Immature natural killer cell (primary cell): Measurements from ENCODE around the gene NFKBIE. TPM values are rescaled to one million over a fixed set of nuclear protein-coding genes. Genes with fewer than 3 reads are reported as not detected.

Source experiments
- DNase-seq, 3 donors: peaks; one replicate each; pipeline ENCODE4 v3.0.0; 2022; ENCODE audit warnings: mixed read lengths in 1 of 3
- H3K27ac Mint-ChIP-seq, 6 donors: one replicate each; pipeline ENCODE4 v1.8.0; 2020; ENCODE audit warnings: mixed read lengths in 6 of 6, mild to moderate bottlenecking in 5 of 6, inconsistent platforms in 4 of 6, moderate library complexity in 3 of 6
- H3K27me3 Mint-ChIP-seq, 3 donors: one replicate each; pipeline ENCODE4 v1.8.0; 2020 to 2021; ENCODE audit warnings: low read depth in 3 of 3, mild to moderate bottlenecking in 3 of 3, mixed read lengths in 3 of 3, moderate library complexity in 3 of 3, inconsistent platforms in 1 of 3
- H3K36me3 Mint-ChIP-seq, 3 donors: one replicate each; pipeline ENCODE4 v1.8.0; 2020; ENCODE audit warnings: mixed read lengths in 3 of 3, inconsistent platforms in 2 of 3, mild to moderate bottlenecking in 2 of 3
- H3K4me1 Mint-ChIP-seq, 2 donors: one replicate each; pipeline ENCODE4 v1.8.0; 2020; ENCODE audit warnings: inconsistent platforms in 2 of 2, mild to moderate bottlenecking in 2 of 2, mixed read lengths in 2 of 2, moderate library complexity in 1 of 2
- H3K4me3 Mint-ChIP-seq, 5 donors: one replicate each; pipeline ENCODE4 v1.8.0; 2020; ENCODE audit warnings: mild to moderate bottlenecking in 5 of 5, mixed read lengths in 5 of 5, inconsistent platforms in 3 of 5, moderate library complexity in 3 of 5
- H3K9me3 Mint-ChIP-seq, 6 donors: one replicate each; pipeline ENCODE4 v1.8.0; 2020; ENCODE audit warnings: mild to moderate bottlenecking in 6 of 6, mixed read lengths in 6 of 6, inconsistent platforms in 4 of 6, moderate library complexity in 3 of 6
- polyA plus RNA-seq, 3 donors: library from polyadenylated mRNA; unstranded; fragments of 300-500 nt; fragmentation: Illumina TruSeq; gene quantifications; one replicate each; pipeline ENCODE4 v1.2.3, GENCODE V29; 2021

Gene NFKBIE
- polyA plus RNA-seq, 3 donors from 2014 or later = 3.8 to 8.4 (median 8.3) TPM

GRCh38 chr6:44256775-44257024, 8.7 kb downstream of the NFKBIE start:
- H3K27ac Mint-ChIP-seq = peak overlapping the region; percentile 62 to 93 (median 83)
- peaks cover 31 to 60% of the 10 kb centered on the region in 2 donors for H3K4me1 Mint-ChIP-seq
- peaks cover 23 to 32% (median 28%) of the 10 kb centered on the region in 3 donors for H3K36me3 Mint-ChIP-seq
- peaks cover 23 to 39% (median 25%) of the 10 kb centered on the region in 3 donors for H3K27me3 Mint-ChIP-seq
- peak overlapping the region; percentile 71 to 87 (median 84) for H3K4me3 Mint-ChIP-seq
- no peak for DNase-seq
- peaks cover 0 to 1% (median 0%) of the 10 kb centered on the region in 6 donors for H3K9me3 Mint-ChIP-seq

DNA sequence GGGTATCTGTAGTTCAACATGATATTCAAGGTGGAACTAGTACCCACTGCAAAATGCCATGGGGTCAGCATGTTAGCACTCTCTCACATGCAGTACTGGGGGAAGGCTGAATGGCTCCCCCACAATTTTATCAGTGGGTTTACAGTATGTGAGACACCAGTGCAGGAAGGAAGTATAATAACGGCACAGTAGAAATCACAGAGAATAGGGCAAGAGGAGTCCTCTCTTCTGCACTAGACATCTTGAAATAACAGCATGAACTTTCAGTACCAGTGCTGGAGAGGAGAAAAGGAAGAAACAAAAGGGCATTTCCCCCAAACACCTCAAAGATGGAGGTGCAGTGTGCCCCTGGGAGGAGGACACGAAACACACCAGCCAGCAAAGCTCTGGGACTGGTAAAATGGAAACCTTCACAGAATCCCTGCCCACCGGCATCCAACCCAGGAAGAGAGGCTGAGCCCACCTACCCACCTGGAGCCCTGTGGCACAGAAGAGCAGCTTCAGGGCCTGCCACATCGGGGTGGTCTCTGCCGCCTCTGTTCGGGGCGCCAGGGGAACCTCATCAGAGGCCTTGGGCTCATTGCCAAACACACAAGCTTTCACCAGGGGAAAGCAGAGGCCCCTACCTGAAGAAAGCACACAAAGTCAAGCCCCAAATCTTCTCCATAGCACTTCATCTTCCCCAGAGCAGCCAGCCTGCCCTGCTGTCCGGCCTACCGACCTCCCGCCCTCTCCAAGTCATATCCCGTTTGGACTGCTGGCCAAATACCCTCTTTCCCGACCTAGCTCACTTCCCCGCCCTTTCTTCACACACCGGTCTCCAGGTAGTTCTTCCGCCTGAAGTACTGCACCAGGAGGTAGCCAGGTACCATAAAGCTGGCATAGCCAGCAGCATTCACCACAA, 9.2 kb downstream of the NFKBIE start:
- Mint-ChIP-seq H3K27ac (peak overlapping the region; percentile 62 to 93 (median 83)), H3K36me3 (peaks cover 26 to 37% (median 29%) of the 10 kb centered on the region in 3 donors), H3K9me3 (peaks cover 0 to 1% (median 0%) of the 10 kb centered on the region in 6 donors), H3K27me3 (peaks cover 23 to 39% (median 25%) of the 10 kb centered on the region in 3 donors), H3K4me1 (peaks cover 30 to 63% of the 10 kb centered on the region in 2 donors), H3K4me3 (peak overlapping the region; percentile 71 to 87 (median 84))
- DNase-seq = no peak

DNA sequence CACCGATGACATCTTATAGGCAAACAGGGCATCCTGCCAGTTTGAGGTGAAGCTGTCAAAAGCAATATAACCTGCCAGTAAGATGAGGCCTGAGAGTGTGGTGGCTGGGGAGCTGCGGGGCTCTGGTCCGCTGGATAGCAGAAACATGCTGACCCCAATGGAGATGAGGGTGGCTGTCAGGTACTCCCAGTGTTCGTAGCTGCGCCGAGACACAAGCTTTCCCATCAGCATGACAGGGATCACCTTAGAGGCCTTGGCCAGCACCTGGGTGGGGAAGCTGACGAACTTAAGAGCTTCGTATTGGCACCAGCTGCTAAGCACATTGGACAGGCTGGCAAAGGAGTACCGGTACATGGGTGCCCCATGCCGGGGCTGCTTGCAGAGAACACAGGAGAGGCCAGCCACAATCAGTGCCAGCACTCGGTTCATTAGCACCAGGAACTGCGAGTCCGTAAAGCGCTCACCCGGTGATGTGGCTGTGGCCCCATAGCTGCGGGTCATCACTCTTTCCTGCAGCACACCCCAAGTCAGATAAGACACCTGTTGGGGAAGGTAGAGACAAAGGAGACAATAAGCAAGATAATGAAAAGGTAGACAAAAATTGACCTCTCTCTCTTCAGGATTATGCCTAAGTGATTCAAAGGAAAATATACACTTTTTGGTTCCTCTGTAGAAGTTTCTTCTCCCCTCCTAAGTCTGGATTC, 10.1 kb downstream of the NFKBIE start:
- DNase-seq = no peak
- H3K27ac Mint-ChIP-seq = peak overlapping the region in 5 of 6 donors; percentile 62 to 84 (median 66)
- H3K4me3 Mint-ChIP-seq = peak overlapping the region; percentile 71 to 87 (median 84)
- H3K9me3 Mint-ChIP-seq = peaks cover 0 to 1% (median 0%) of the 10 kb centered on the region in 6 donors
- peaks cover 29 to 61% of the 10 kb centered on the region in 2 donors for H3K4me1 Mint-ChIP-seq
- H3K36me3 Mint-ChIP-seq = peaks cover 25 to 35% (median 26%) of the 10 kb centered on the region in 3 donors
- H3K27me3 Mint-ChIP-seq = peaks cover 23 to 36% (median 25%) of the 10 kb centered on the region in 3 donors

DNA sequence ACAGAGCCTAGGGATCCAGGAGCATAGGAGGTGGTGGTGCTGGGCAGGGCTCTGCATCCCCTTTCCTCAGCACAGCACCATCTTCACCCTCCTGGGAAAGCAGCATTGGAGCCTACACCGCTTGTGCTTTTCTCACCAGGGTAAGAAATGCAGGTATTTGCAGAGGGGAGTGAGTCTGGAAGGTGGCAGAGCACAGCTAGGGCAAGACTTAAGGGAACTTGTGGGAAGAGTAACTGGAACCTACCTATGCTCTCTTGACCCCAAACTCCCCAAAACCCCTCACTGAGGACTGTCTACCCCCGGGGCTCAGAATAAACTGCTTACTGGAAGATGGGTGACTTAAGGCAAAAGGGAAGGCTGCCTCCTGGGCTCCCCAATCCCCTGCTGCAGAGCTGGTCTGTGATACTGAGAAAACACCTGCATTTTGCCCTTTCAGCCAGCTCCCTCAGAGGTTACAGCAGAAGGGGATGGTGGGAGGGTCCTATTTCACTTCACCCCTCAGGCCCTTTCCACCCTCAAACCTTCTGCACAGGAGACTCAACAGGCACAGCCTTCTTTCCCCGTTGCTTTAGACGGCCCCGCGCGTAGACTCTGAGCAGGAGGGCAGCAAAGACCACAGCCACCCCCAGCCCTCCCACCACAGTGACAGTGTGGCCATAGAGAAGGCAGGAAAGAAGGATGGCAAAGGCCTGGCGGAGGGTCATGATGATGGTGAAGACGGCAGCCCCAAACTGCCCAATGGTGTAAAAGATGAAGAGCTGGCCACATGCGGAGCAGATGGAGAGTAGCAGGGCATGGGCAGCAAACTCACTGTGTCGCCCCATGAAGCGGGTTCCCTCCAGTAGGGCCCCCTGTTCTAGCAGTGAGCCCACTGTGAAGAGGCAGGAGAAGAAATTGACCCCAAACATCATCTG, 10.9 kb downstream of the NFKBIE start:
- peaks cover 25 to 43% (median 29%) of the 10 kb centered on the region in 3 donors for H3K36me3 Mint-ChIP-seq
- H3K27me3 Mint-ChIP-seq = peaks cover 23 to 36% (median 25%) of the 10 kb centered on the region in 3 donors
- peak overlapping the region in 4 of 5 donors; percentile 20 to 85 (median 28) for H3K4me3 Mint-ChIP-seq
- H3K4me1 Mint-ChIP-seq = peaks cover 36 to 69% of the 10 kb centered on the region in 2 donors
- peak overlapping the region in 4 of 6 donors; percentile 3 to 87 (median 38) for H3K27ac Mint-ChIP-seq
- DNase-seq = no peak
- H3K9me3 Mint-ChIP-seq = peaks cover 0 to 1% (median 0%) of the 10 kb centered on the region in 6 donors

GRCh38 chr6:44253307-44254101, 11.8 kb downstream of the NFKBIE start:
- Mint-ChIP-seq H3K4me3 (no peak overlapping the region), H3K27ac (peak overlapping the region in 5 of 6 donors; percentile 12 to 75 (median 39))

GRCh38 chr6:44251576-44252524, 13.5 kb downstream of the NFKBIE start:
- Mint-ChIP-seq H3K27me3 (peaks cover 24 to 42% (median 32%) of the 10 kb centered on the region in 3 donors), H3K4me3 (no peak overlapping the region), H3K36me3 (peaks cover 25 to 50% (median 29%) of the 10 kb centered on the region in 3 donors), H3K4me1 (peaks cover 42 to 72% of the 10 kb centered on the region in 2 donors), H3K9me3 (no peaks in the 10 kb centered on the region), H3K27ac (peak overlapping the region in 4 of 6 donors; percentile 7 to 76 (median 40))
- DNase-seq = no peak

More at GRCh38 chr6:44253307-44254101, 11.8 kb downstream of the NFKBIE start:
- peaks cover 41 to 75% of the 10 kb centered on the region in 2 donors for H3K4me1 Mint-ChIP-seq
- DNase-seq = peak; percentile 45 to 52 (median 47)
- peaks cover 24 to 49% (median 29%) of the 10 kb centered on the region in 3 donors for H3K36me3 Mint-ChIP-seq
- H3K27me3 Mint-ChIP-seq = peaks cover 25 to 37% (median 26%) of the 10 kb centered on the region in 3 donors
- peaks cover 0 to 1% (median 0%) of the 10 kb centered on the region in 6 donors for H3K9me3 Mint-ChIP-seq

DNA sequence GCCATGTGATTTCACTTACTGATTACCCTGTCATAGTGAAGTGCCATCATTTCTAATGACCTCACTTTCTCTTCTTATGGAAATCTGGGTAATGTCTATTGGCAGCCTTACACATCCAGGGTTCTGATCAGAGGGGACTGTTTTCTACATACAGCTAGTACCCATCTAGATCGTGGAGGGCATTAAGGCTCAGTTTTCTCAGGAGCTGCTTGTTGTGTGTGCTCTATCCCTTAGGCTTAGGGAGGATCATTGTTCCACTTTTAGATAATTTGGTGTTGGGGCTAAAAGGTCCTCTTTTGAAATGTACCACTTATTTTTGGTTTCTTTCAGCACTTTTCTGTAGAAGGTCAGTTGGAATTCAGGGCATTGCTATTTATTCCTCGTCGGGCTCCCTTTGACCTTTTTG, 14.6 kb downstream of the NFKBIE start:
- DNase-seq = no peak
- peaks cover 35 to 62% of the 10 kb centered on the region in 2 donors for H3K4me1 Mint-ChIP-seq
- H3K27ac Mint-ChIP-seq = peak overlapping the region in 1 of 6 donors; percentile 23
- no peaks in the 10 kb centered on the region for H3K9me3 Mint-ChIP-seq
- peaks cover 22 to 39% (median 36%) of the 10 kb centered on the region in 3 donors for H3K27me3 Mint-ChIP-seq
- H3K4me3 Mint-ChIP-seq = no peak overlapping the region
- peaks cover 25 to 50% (median 29%) of the 10 kb centered on the region in 3 donors for H3K36me3 Mint-ChIP-seq

DNA sequence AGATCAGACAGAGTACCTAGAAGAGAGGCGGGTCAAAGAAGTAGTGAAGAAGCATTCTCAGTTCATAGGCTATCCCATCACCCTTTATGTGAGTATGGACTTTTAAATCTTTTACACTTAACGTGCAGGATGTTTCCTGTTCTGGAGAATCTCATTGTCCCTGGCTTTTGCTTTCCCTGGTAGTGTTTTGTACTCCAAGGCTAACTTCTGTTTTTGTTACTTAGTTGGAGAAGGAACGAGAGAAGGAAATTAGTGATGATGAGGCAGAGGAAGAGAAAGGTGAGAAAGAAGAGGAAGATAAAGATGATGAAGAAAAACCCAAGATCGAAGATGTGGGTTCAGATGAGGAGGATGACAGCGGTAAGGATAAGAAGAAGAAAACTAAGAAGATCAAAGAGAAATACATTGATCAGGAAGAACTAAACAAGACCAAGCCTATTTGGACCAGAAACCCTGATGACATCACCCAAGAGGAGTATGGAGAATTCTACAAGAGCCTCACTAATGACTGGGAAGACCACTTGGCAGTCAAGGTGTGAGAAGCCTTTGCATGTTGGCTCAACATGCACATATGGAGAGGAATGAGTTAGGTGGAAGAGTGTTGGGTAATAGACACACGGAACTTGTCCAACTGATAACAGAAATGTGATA, 15.2 kb downstream of the NFKBIE start:
- peaks cover 25 to 50% (median 29%) of the 10 kb centered on the region in 3 donors for H3K36me3 Mint-ChIP-seq
- H3K27me3 Mint-ChIP-seq = peaks cover 24 to 41% (median 37%) of the 10 kb centered on the region in 3 donors
- peak overlapping the region in 1 of 5 donors; percentile 34 for H3K4me3 Mint-ChIP-seq
- H3K9me3 Mint-ChIP-seq = no peaks in the 10 kb centered on the region
- no peak for DNase-seq
- H3K27ac Mint-ChIP-seq = peak overlapping the region in 3 of 6 donors; percentile 23 to 70 (median 38)
- peaks cover 40 to 62% of the 10 kb centered on the region in 2 donors for H3K4me1 Mint-ChIP-seq

DNA sequence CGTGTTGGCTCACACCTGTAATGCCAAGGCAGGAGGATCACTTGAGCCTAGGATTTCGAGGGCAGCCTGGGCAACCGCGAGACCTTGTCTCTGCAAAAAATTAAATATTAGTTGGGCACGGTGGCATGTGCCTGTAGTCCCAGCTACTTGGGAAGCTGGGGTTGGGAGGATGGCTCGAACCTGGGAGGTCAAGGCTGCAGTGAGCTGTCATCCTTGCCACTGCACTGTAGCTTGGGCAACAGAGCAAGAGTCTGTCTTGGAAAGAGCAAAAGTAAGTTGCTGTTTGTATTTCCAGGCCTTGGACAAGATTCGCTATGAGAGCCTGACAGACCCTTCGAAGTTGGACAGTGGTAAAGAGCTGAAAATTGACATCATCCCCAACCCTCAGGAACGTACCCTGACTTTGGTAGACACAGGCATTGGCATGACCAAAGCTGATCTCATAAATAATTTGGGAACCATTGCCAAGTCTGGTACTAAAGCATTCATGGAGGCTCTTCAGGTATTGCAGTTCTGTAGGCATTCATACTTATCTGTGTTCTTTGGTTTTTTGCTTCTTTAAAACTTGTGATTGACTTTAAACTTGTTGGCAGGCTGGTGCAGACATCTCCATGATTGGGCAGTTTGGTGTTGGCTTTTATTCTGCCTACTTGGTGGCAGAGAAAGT, 16.1 kb downstream of the NFKBIE start:
- H3K4me3 Mint-ChIP-seq = peak overlapping the region; percentile 20 to 100 (median 97)
- H3K27ac Mint-ChIP-seq = peak overlapping the region in 5 of 6 donors; percentile 67 to 97 (median 96)
- H3K9me3 Mint-ChIP-seq = no peaks in the 10 kb centered on the region
- H3K4me1 Mint-ChIP-seq = peaks cover 40 to 55% of the 10 kb centered on the region in 2 donors
- no peak for DNase-seq
- peaks cover 22 to 35% (median 33%) of the 10 kb centered on the region in 3 donors for H3K27me3 Mint-ChIP-seq
- H3K36me3 Mint-ChIP-seq = peaks cover 25 to 44% (median 25%) of the 10 kb centered on the region in 3 donors

DNA sequence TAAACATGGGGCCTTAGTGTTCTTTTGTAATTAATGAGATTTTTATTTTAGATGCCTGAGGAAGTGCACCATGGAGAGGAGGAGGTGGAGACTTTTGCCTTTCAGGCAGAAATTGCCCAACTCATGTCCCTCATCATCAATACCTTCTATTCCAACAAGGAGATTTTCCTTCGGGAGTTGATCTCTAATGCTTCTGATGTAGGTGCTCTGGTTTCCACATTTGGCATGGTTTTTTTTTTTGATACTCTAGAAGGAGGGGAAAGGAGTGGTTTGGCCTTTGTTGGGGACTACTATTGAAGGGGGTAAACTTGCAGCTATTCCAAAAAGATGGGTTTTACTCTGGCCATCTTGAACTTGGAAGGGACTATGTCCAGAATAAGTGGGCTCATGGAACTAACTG, 16.8 kb downstream of the NFKBIE start:
- Mint-ChIP-seq H3K27ac (peak overlapping the region; percentile 67 to 97 (median 96)), H3K4me1 (peaks cover 39 to 52% of the 10 kb centered on the region in 2 donors), H3K36me3 (peaks cover 22 to 41% (median 25%) of the 10 kb centered on the region in 3 donors), H3K27me3 (peaks cover 20 to 33% (median 31%) of the 10 kb centered on the region in 3 donors), H3K9me3 (no peaks in the 10 kb centered on the region), H3K4me3 (peak overlapping the region; percentile 93 to 100 (median 98))
- no peak for DNase-seq
